Transverse colon (tissue), 4 donors: ENCODE measurements around the gene CXCL9. TPM values are rescaled to one million over a fixed set of nuclear protein-coding genes. Genes with fewer than 3 reads are reported as not detected.

Source experiments
- DNase-seq: peaks from one replicate; pipeline ENCODE4 v3.0.0-alpha.2; 2019
- H3K27ac ChIP-seq, 4 donors: fragments of 200-600 bp; sonication (generic); 2 replicates each; pipeline ENCODE4 v1.5.1; 2016 to 2018; ENCODE audit warnings: inconsistent platforms in 4 of 4
- H3K27me3 ChIP-seq: fragments of 200-600 bp; sonication (generic); 2 replicates; pipeline ENCODE4 v1.5.1; 2017; ENCODE audit warnings: inconsistent platforms
- H3K36me3 ChIP-seq, 4 donors: fragments of 200-600 bp; sonication (generic); 2 replicates each; pipeline ENCODE4 v1.5.1; 2017 to 2019; ENCODE audit warnings: inconsistent platforms in 4 of 4
- H3K4me1 ChIP-seq, 4 donors: fragments of 200-600 bp; sonication (generic); 2 replicates each; pipeline ENCODE4 v1.5.1; 2017 to 2020; ENCODE audit warnings: inconsistent platforms in 4 of 4
- H3K4me3 ChIP-seq, 4 donors: fragments of 200-600 bp; sonication (generic); 1 replicate in 1 of 4; 2 replicates in 3 of 4; pipeline versions ENCODE4 v1.5.1 to v1.6.1; 2017 to 2019; ENCODE audit warnings: inconsistent platforms in 4 of 4
- H3K9me3 ChIP-seq, 2 donors: fragments of 200-600 bp; sonication (generic); 2 replicates each; pipeline ENCODE4 v1.5.1; 2017 to 2019; ENCODE audit warnings: inconsistent platforms in 2 of 2
- CTCF ChIP-seq, 5 experiments: fragments of 200-600 bp in 3 of 5; fragments of 450-650 bp in 2 of 5; sonication (generic) in 3 of 5; IDR thresholded peaks; 1 replicate in 2 of 5; 2 replicates in 3 of 5; pipeline ENCODE4 v1.5.1; 2016 to 2017; ENCODE audit warnings: antibody characterized with exemption in 5 of 5, inconsistent platforms in 3 of 5, mild to moderate bottlenecking in 2 of 5, moderate library complexity in 1 of 5
- EP300 ChIP-seq: sonication (generic); formaldehyde crosslinking; IDR thresholded peaks from one replicate; pipeline ENCODE4 v1.6.1; 2017; ENCODE audit warnings: antibody characterized with exemption, low read depth
- POLR2A ChIP-seq: fragments of 450-650 bp; IDR thresholded peaks from one replicate; pipeline ENCODE4 v1.6.1; 2016; ENCODE audit warnings: antibody characterized with exemption, mild to moderate bottlenecking, moderate library complexity
- POLR2AphosphoS5 ChIP-seq, 3 donors: sonication (generic); formaldehyde crosslinking; IDR thresholded peaks; one replicate each; pipeline ENCODE4 v1.6.1; 2016; ENCODE audit warnings: antibody characterized with exemption in 3 of 3
- WGBS, 2 donors: methylation state at CpG; one replicate each; pipeline ENCODE4 v1.1.5; 2018; ENCODE audit warnings: low coverage in 1 of 2; 5-methylcytosine and 5-hydroxymethylcytosine counted together
- in situ Hi-C, 4 donors: fragments of 200-750 bp; cut with MboI; loops; one replicate each; pipeline versions ENCODE4 v1.15.0 to v1.15.1; 2017; ENCODE audit warnings: low sequenced_read_pairs in 3 of 4, low pct_ligation_motif_present in 1 of 4, low pct_unique_long_range_greater_than_20kb in 1 of 4
- intact Hi-C: fragments of 100-400 bp; cut with DNase I; formaldehyde crosslinking; loops from one replicate; pipeline ENCODE4 v1.15.1; 2023; ENCODE audit warnings: low total_unique reads
- total RNA-seq, 4 donors: library from RNA; depleted of rRNA; stranded (reverse); fragments of >200 nt; gene quantifications; one replicate each; pipeline ENCODE4 v1.1.0, GENCODE V29; 2016

Gene CXCL9
- total RNA-seq, 4 donors from 2014 or later, result 2.5 TPM; not detected in 3

- H3K36me3 ChIP-seq, result no peaks in the 10 kb centered on the region
- WGBS, 2 donors, result 88 to 100% methylated on average over 2 of the region's 2 CpGs
- no peak for DNase-seq
- no peaks in the 10 kb centered on the region for H3K27me3 ChIP-seq
- no peak overlapping the region for H3K27ac ChIP-seq
- intact Hi-C loops (loop anchor here (5.0 kb wide), 1 partner anchor 74 kb away; the partner anchor contains the start of gene ART3), in situ Hi-C loops (loop anchor here in 2 of 4 donors (5.0 kb wide), 1 partner anchor 69 kb away; no protein-coding TSS in a partner anchor)
- H3K9me3 ChIP-seq, result no peaks in the 10 kb centered on the region
- TF ChIP-seq POLR2AphosphoS5 (IDR thresholded peaks at IDR 0.05) (no peak), EP300 (no peak), CTCF (IDR thresholded peaks at IDR 0.05) (no peak), POLR2A (no peak)
- peaks cover 0 to 13% (median 0%) of the 10 kb centered on the region in 4 donors for H3K4me1 ChIP-seq
- no peak overlapping the region for H3K4me3 ChIP-seq
These were observed 9.4 kb downstream of the CXCL9 start for GRCh38 chr4:75997946-75998345.

DNA sequence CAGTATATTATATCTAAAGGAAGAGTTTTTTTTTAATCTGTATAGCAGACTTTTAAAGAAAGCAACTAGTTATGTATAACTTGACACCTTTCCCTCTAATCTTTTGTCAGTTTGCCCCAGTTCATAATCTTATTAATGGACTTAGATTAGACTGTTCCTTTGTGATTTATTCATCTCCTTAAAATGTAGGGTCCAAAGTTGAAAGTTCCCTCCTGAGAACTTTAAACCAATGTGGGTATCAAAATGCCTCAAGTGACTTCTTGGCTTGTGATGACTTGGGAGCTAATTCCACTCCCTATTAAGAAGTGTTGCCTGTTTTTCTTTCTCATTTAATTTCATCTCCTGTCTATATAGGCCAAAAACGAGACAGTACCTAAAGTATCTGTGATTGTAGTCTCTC, 10.2 kb downstream of the CXCL9 start:
- Histone ChIP-seq H3K27me3 (no peaks in the 10 kb centered on the region), H3K4me3 (no peak overlapping the region), H3K36me3 (no peaks in the 10 kb centered on the region), H3K27ac (no peak overlapping the region), H3K4me1 (peaks cover 0 to 10% (median 0%) of the 10 kb centered on the region in 4 donors), H3K9me3 (no peaks in the 10 kb centered on the region)
- in situ Hi-C loops, result loop anchor here in 2 of 4 donors (5.0 kb wide), 1 partner anchor 70 kb away; no protein-coding TSS in a partner anchor
- DNase-seq, result no peak
- 84% methylated on average over 1 of the region's 1 CpG; no CpG with 5 or more reads in 1 of the 2 donors for WGBS, 2 donors
- intact Hi-C loops, result loop anchor here (5.0 kb wide), 1 partner anchor 75 kb away; the partner anchor contains the start of gene ART3
- TF ChIP-seq POLR2A, result no peak
- no peak for TF ChIP-seq EP300
- TF ChIP-seq CTCF (IDR thresholded peaks at IDR 0.05), result no peak
- no peak for TF ChIP-seq POLR2AphosphoS5 (IDR thresholded peaks at IDR 0.05)

- whole genome bisulfite sequencing, 2 donors, result 0 to 4% methylated on average over 1 to 5 of the region's 5 CpGs
- Histone ChIP-seq H3K27ac (no peak overlapping the region), H3K4me3 (no peak overlapping the region), H3K9me3 (no peaks in the 10 kb centered on the region), H3K36me3 (no peaks in the 10 kb centered on the region), H3K27me3 (no peaks in the 10 kb centered on the region), H3K4me1 (peaks cover 0 to 13% (median 1%) of the 10 kb centered on the region in 4 donors)
- no peak for TF ChIP-seq EP300
- TF ChIP-seq CTCF (IDR thresholded peaks at IDR 0.05), result peak; percentile 64 to 75 (median 70)
- in situ Hi-C loops (loop anchor here in 2 of 4 donors (5.0 kb wide), 1 partner anchor 72 kb away; no protein-coding TSS in a partner anchor), intact Hi-C loops (loop anchor here (5.0 kb wide), 1 partner anchor 77 kb away; the partner anchor contains the start of gene ART3)
- DNase-seq, result no peak
These were observed 11.6 kb downstream of the CXCL9 start for GRCh38 chr4:75995727-75996126.

GRCh38 chr4:75992462-75992861, 14.8 kb downstream of the CXCL9 start:
- Histone ChIP-seq H3K9me3 (no peaks in the 10 kb centered on the region), H3K27me3 (no peaks in the 10 kb centered on the region), H3K27ac (no peak overlapping the region), H3K4me1 (peaks cover 12 to 29% (median 14%) of the 10 kb centered on the region in 4 donors), H3K36me3 (no peaks in the 10 kb centered on the region), H3K4me3 (no peak overlapping the region)
- TF ChIP-seq EP300, result no peak
- TF ChIP-seq POLR2AphosphoS5 (IDR thresholded peaks at IDR 0.05), result no peak
- TF ChIP-seq CTCF (IDR thresholded peaks at IDR 0.05), result no peak
- no peak for TF ChIP-seq POLR2A
- in situ Hi-C loops, result loop anchor here in 1 of 4 donors (5.0 kb wide), 1 partner anchor 75 kb away; no protein-coding TSS in a partner anchor
- no peak for DNase-seq
- WGBS, 2 donors, result 70 to 89% methylated on average over 1 of the region's 1 CpG
- intact Hi-C loops, result no loop called here
